Dermis blood vessel endothelial cell (primary cell): Measurements from ENCODE around the gene KIF23. TPM values are rescaled to one million over a fixed set of nuclear protein-coding genes. Genes with fewer than 3 reads are reported as not detected.
A peak's percentile ranks its signal among the peaks of the same experiment; 100 is the strongest.
"Not testable (repeated sequence)": the region's sequence is repeated elsewhere in the genome, so short reads cannot be mapped to it uniquely, and the experiment has no call there.

ENCODE experiments used
- DNase-seq: peaks from one replicate; pipeline ENCODE4 v3.0.0; 2010
- total RNA-seq: library from RNA; depleted of rRNA; stranded (reverse); fragments of >200 nt; gene quantifications from 2 replicates; pipeline ENCODE4 v1.2.3, GENCODE V29; 2014

The KIF23 gene
- 13.8 and 55.1 TPM in 2 replicates for total RNA-seq

- peak; percentile 95 for DNase-seq
These were observed at the start of gene KIF23 for GRCh38 chr15:69413822-69414700. KIF23 (plus strand) TSS chr15:69414349; CDS start chr15:69414466, 117 bp downstream.

DNA sequence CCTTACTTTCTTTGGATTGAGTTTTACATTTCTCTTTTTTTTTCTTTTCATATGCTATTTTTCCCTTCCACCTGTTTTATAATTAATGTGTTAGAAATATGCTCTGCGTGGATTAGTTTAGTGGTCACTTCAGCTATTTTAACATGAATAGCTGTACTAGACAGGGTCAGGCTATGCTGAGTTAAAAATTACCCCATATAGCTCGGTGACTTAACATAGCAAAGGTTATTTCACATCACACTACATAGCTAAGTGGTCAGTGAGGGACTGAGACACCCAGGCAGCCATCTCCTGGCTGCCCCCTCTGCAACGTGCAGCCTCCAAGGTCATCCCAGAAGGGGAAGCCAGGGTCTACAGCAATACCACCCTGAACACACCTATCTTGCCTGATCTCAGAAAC, 46.9 kb upstream of the KIF23 start:
- DNase-seq = no peak

DNA sequence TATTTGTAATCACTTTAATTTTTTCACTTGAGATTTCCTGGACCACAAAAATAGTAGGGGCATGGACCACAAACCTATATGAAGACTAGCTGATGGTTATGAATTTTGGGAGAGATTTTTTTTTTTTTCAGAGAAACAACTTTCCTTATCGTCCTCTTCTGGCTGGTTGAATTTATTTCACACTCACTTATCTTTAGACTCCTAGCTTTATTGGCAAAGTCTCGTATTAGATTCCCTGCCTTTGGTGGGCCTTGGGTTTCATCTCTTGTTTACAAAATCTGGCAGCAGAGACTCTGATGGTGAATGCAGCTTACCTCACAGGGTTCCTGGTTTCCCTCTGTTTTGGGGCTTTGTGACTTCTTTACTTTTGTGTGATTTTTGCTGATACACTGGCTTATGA, 44.5 kb upstream of the KIF23 start:
- DNase-seq = no peak

DNA sequence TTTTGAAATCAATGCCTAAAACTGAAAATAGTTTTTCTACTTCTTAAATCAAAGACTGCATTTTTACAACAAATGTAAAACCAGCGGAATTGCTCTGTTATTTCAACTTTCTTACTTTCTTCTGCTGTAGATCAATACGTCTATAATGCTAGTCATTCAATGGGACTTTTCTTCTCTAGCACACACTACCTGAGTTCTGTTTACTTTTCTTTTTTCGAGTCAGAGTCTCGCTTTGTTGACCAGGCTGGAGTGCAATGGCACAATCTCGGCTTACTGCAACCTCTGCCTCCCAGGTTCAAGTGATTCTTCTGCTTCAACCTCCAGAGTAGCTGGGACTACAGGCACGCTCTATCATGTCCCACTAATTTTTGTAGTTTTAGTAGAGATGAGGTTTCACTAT, 40.7 kb upstream of the KIF23 start:
- no peak for DNase-seq

GRCh38 chr15:69375151-69375790, 38.9 kb upstream of the KIF23 start:
- no peak for DNase-seq

- DNase-seq = no peak
These were observed 36.8 kb upstream of the KIF23 start for GRCh38 chr15:69377216-69377970.

- peak; percentile 18 for DNase-seq
These were observed 33.9 kb upstream of the KIF23 start for GRCh38 chr15:69380100-69380725.

GRCh38 chr15:69380726-69381105, 33.4 kb upstream of the KIF23 start:
- no peak for DNase-seq

DNA sequence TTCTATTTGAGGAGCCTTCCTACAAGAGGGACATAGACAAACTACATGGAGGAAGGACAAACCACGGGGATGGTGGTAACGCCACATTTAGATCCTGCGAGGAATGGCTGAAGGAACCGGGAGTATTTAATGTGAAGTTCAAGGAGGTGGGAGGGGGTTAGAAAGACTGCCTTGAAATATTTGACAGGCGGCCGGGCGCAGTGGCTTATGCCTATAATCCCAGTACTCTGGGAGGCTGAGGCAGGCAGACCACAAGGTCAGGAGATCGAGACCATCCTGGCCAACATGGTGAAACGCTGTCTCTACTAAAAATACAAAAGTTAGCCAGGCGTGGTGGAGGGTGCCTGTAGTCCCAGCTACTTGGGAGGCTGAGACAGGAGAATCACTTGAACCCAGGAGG, 32.0 kb upstream of the KIF23 start:
- not testable (repeated sequence) for DNase-seq

GRCh38 chr15:69384066-69384465, 30.1 kb upstream of the KIF23 start:
- not testable (repeated sequence) for DNase-seq

GRCh38 chr15:69384626-69385598, 29.2 kb upstream of the KIF23 start:
- DNase-seq = no peak

DNA sequence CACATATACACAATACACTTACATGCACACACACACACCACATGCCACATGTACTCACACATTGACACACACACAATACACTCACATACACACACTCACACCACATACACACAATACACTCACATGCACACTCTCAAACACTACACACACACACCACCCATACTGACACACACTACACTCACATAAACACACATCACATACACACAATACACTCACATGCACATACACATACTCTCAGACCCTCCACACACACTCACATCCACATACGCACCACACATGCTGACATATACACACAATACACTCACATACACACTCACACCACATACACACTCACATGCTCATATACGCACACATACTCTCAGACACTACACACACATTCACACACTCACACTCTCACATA, 28.3 kb upstream of the KIF23 start:
- no peak for DNase-seq

- no peak for DNase-seq
These were observed 27.9 kb upstream of the KIF23 start for GRCh38 chr15:69386284-69386683.

GRCh38 chr15:69388260-69388705, 25.9 kb upstream of the KIF23 start:
- no peak for DNase-seq

DNA sequence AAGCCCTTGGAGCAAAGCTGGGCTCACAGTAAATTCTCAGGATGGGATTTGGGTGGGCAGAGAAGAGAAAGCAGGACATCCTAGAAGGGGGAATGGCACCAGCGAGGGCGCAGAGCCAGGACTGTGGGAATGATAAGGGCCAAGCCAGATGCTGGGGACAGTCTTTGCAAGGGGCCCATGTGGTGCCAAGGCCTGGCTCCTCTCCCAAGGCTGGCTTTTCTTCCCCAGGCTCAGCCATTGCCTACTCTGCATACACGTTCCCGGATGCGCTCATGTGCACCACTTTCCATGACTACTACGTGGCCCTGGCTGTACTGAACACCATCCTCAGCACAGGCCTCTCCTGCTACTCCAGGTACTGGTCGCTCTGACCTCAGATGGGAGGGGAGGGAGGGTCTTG, 24.7 kb upstream of the KIF23 start:
- no peak for DNase-seq

DNA sequence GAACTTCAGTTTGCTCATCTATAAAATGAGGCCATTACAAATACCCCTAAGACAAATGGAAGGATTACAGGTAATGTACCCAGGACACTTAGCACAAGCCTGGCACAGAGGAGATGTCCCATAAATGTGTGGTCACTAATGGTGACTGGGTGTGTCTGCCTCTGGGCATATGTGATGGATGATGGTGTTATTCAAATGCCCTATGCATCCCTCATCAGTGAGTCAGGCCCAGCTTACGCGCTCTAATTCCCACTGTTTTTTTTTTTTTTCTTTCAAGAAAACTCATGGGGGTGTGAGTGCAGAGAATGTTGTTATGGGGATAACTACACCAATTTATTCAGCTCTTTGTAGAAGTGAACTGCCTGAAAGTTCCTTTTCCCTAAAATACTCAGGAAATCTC, 23.6 kb upstream of the KIF23 start:
- no peak for DNase-seq

DNA sequence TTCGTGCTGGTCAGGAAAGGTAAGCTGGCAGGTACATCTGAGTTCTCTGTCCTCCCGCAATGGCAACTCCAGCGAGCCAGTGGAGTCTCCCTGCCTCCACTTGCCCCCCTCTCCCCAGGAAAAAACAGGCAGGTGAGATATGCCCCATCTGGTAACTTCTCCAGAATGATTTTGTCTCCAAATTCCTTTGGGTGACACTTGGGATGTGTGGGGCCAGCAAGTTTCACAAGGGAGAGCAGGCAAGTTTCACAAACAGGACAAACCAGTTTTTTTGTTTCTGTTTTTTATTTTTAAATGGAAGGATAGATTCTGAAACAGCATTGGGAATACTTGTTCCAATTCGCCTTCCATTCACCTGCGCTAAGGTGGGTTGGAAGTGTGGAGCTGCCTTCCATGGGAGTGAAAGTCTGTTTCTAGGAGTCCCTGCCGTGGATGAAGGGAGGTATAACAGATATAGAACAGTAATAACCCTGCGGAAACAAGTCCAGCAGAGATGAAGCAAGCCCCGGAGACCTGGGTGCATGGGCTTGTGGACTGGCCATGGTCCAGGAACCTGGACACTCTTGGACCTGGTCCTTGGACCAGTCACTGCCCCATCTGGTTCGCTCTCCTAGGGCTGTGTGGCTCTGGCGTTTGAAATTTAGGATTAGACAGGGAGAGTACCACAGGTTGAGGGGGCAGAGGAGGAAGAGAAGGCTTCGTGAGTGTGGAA, 22.9 kb upstream of the KIF23 start:
- no peak for DNase-seq

- no peak for DNase-seq
These were observed 21.8 kb upstream of the KIF23 start for GRCh38 chr15:69392352-69392751.

DNA sequence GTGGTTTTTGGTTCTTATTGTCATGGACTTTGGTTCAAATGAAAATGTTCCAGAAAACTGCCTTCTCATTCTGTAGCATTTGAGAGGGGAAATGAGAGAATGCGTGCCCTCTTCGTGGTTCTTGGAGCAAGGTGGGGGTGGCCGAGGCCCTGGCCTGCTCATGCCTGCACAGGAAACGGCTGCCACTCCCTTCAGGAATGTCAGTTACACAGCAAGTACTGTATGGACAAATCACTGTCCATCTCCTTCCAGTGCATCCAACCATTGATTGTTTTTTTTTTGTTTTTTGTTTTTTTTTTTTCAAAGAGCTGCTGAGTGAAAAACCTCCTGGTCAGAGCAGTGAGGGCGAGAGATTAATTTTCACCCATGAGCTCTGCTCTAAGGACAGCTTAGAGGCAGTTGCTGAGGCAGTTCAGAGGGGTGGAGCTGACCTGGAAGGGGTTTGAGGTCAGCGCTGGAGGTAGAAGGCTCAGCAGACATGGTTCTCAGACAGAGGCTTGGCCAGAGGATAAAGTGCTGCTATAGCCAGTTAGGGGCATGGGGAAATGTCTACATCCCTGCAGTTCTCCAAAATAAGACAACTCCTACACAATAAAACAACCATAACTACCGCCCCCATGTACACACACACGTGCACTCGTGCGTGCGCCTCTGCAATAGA, 20.2 kb upstream of the KIF23 start:
- DNase-seq = peak; percentile 15

- DNase-seq = peak; percentile 83
These were observed 19.4 kb upstream of the KIF23 start for GRCh38 chr15:69394556-69395282.
